A549 (cell line): ENCODE results near the gene FLVCR2. TPM values are rescaled to one million over a fixed set of nuclear protein-coding genes. Genes with fewer than 3 reads are reported as not detected.

Experiments used
- ATAC-seq, 2 experiments: fragments of 200-7000 bp in 1 of 2; fragments of >200 bp in 1 of 2; cut with Nextera tagmentation in 1 of 2; cut with Tn5 transposase in 1 of 2; 3 replicates each; pipeline versions ENCODE4 v1.8.0 to v1.9.1; 2018 to 2020; ENCODE audit warnings: mild to moderate bottlenecking in 1 of 2, moderate library complexity in 1 of 2
- CTCF ChIA-PET: fragments of 300-600 bp; sonication (Branson Sonifier 250); formaldehyde crosslinking; extraction: SDS; loops from one replicate; lab custom pipeline; 2021; ENCODE audit warnings: antibody characterized with exemption, inconsistent platforms; lab: Yijun Ruan, JAX
- POLR2A ChIA-PET: fragments of 350-600 bp; formaldehyde crosslinking; extraction: SDS; loops from one replicate; lab custom pipeline; 2021; ENCODE audit warnings: antibody characterized with exemption, inconsistent platforms; lab: Yijun Ruan, JAX
- DNase-seq, 2 experiments: peaks; one replicate each; pipeline versions ENCODE4 v3.0.0 to v3.0.0-alpha.2; 2011 to 2016; ENCODE audit warnings: low read depth in 1 of 2, low spot score in 1 of 2
- FAIRE-seq: peaks from 2 replicates; lab custom pipeline; 2011; peaks lifted over from hg19 to GRCh38; lab: Jason Lieb, UNC
- H3K27ac ChIP-seq, 2 experiments: fragments of >200 bp; sonication (Bioruptor Twin); formaldehyde crosslinking; 3 replicates each; pipeline ENCODE4 v1.5.1; 2016 to 2017
- H3K4me1 ChIP-seq: fragments of >200 bp; sonication (Bioruptor Twin); formaldehyde crosslinking; 3 replicates; pipeline ENCODE4 v1.6.1; 2016
- H3K4me2 ChIP-seq: fragments of >200 bp; sonication (Bioruptor Twin); formaldehyde crosslinking; 3 replicates; pipeline ENCODE4 v1.6.1; 2016
- H3K4me3 ChIP-seq: fragments of >200 bp; sonication (Bioruptor Twin); formaldehyde crosslinking; 3 replicates; pipeline ENCODE4 v1.5.1; 2016
- H3K9me3 ChIP-seq: fragments of >200 bp; sonication (Bioruptor Twin); formaldehyde crosslinking; 3 replicates; pipeline ENCODE4 v1.6.1; 2016
- BCL3 ChIP-seq: fragments of >200 bp; sonication (Bioruptor Twin); formaldehyde crosslinking; IDR thresholded peaks from 3 replicates; pipeline ENCODE4 v1.6.1; 2016
- CBX2 ChIP-seq: fragments of 200-600 bp; sonication (generic); IDR thresholded peaks from 2 replicates; pipeline ENCODE4 v1.6.1; 2016; ENCODE audit warnings: low read depth, mild to moderate bottlenecking, borderline replicate concordance
- EHMT2 ChIP-seq: fragments of 200-600 bp; sonication (generic); IDR thresholded peaks from 2 replicates; pipeline ENCODE4 v1.6.1; 2016; ENCODE audit warnings: antibody characterized with exemption, low read depth, mild to moderate bottlenecking, moderate library complexity
- EP300 ChIP-seq, 2 experiments: fragments of >200 bp; sonication (Bioruptor Twin); formaldehyde crosslinking; IDR thresholded peaks; 2 replicates in 1 of 2; 3 replicates in 1 of 2; pipeline ENCODE4 v1.6.1; 2016 to 2017
- FOSL2 ChIP-seq, 2 experiments: fragments of 450-650 bp in 1 of 2; fragments of >200 bp in 1 of 2; sonication (Bioruptor Twin) in 1 of 2; formaldehyde crosslinking; IDR thresholded peaks; 2 replicates each; pipeline versions ENCODE4 v1.5.0 to v1.6.1; 2016 to 2020; ENCODE audit warnings: mild to moderate bottlenecking in 1 of 2, moderate library complexity in 1 of 2
- FOXS1 ChIP-seq: fragments of 250-450 bp; sonication (Bioruptor Pico); IDR thresholded peaks from 2 replicates; pipeline ENCODE4 v1.5.0; 2020; ENCODE audit warnings: mild to moderate bottlenecking, moderate library complexity
- HOXB13 ChIP-seq: fragments of 250-450 bp; sonication (Bioruptor Pico); IDR thresholded peaks from 2 replicates; pipeline ENCODE4 v1.5.0; 2020; ENCODE audit warnings: low read depth, mild to moderate bottlenecking, moderate library complexity
- JUN ChIP-seq, 2 experiments: fragments of >200 bp; sonication (Bioruptor Twin); formaldehyde crosslinking; IDR thresholded peaks; 2 replicates in 1 of 2; 3 replicates in 1 of 2; pipeline ENCODE4 v1.6.1; 2016 to 2017
- MAX ChIP-seq: IDR thresholded peaks from 2 replicates; pipeline ENCODE4 v1.6.1; 2012
- MAZ ChIP-seq: fragments of 150-350 bp; IDR thresholded peaks from 2 replicates; pipeline ENCODE4 v1.6.1; 2014; ENCODE audit warnings: antibody characterized with exemption, low read depth, low read length, borderline replicate concordance
- NPAS2 ChIP-seq: fragments of 250-450 bp; sonication (Bioruptor Pico); IDR thresholded peaks from 2 replicates; pipeline ENCODE4 v1.8.0; 2022; ENCODE audit warnings: mild to moderate bottlenecking, moderate library complexity, borderline replicate concordance
- NR3C1 ChIP-seq: fragments of >200 bp; sonication (Bioruptor Twin); formaldehyde crosslinking; IDR thresholded peaks from 3 replicates; pipeline ENCODE4 v1.6.1; 2017
- POLR2A ChIP-seq: IDR thresholded peaks from 2 replicates; pipeline ENCODE4 v1.6.1; 2012; ENCODE audit warnings: mild to moderate bottlenecking, low read length
- RAD21 ChIP-seq, 2 experiments: fragments of >200 bp in 1 of 2; sonication (Bioruptor Twin) in 1 of 2; formaldehyde crosslinking in 1 of 2; IDR thresholded peaks in 1 of 2; conservative IDR thresholded peaks in 1 of 2; 2 replicates in 1 of 2; 3 replicates in 1 of 2; pipeline ENCODE4 v1.6.1; 2012 to 2018; ENCODE audit warnings: inconsistent platforms in 1 of 2
- RARB ChIP-seq: fragments of 250-450 bp; sonication (Bioruptor Pico); IDR thresholded peaks from 2 replicates; pipeline ENCODE4 v1.8.0; 2021; ENCODE audit warnings: mild to moderate bottlenecking, moderate library complexity
- RFX5 ChIP-seq: fragments of 450-650 bp; IDR thresholded peaks from 2 replicates; pipeline ENCODE4 v1.7.1; 2014; ENCODE audit warnings: antibody characterized with exemption, mild to moderate bottlenecking, moderate library complexity
- SREBF2 ChIP-seq: fragments of 450-650 bp; IDR thresholded peaks from 2 replicates; pipeline ENCODE4 v1.6.1; 2014; ENCODE audit warnings: mild to moderate bottlenecking, moderate library complexity
- TP53 ChIP-seq: fragments of 250-450 bp; sonication (Bioruptor Pico); IDR thresholded peaks from 2 replicates; pipeline ENCODE4 v1.5.0; 2021; ENCODE audit warnings: mild to moderate bottlenecking, moderate library complexity
- USF2 ChIP-seq: fragments of 450-650 bp; IDR thresholded peaks from 2 replicates; pipeline ENCODE4 v1.6.1; 2014; ENCODE audit warnings: antibody characterized with exemption
- ZNF302 ChIP-seq: fragments of 250-450 bp; sonication (Bioruptor Pico); IDR thresholded peaks from 2 replicates; pipeline ENCODE4 v1.9.0; 2021; ENCODE audit warnings: inconsistent platforms, mild to moderate bottlenecking, moderate library complexity
- WGBS: methylation state at CpG from one replicate; pipeline ENCODE4 v1.1.6; 2017; ENCODE audit errors: missing lambda C conversion rate; 5-methylcytosine and 5-hydroxymethylcytosine counted together
- polyA plus RNA-seq, 4 experiments: library from polyadenylated mRNA; depleted of rRNA in 3 of 4; stranded (reverse); fragments of >200 nt; fragmentation: RNase III in 1 of 4; extraction: RNeasy Plus Mini Kit Qiagen cat#74134 plus additional on column Dnase treatment in 1 of 4; gene quantifications; 2 replicates in 3 of 4; 3 replicates in 1 of 4; pipeline ENCODE4 v1.2.3, GENCODE V29; 2011 to 2017
- TF ChIP-seq, protein P1 (sequence below): fragments of 250-450 bp; sonication (Bioruptor Pico); IDR thresholded peaks from 2 replicates; pipeline ENCODE4 v1.5.0; 2021; ENCODE audit warnings: mild to moderate bottlenecking, moderate library complexity, borderline replicate concordance
- TF ChIP-seq, protein P2 (sequence below): IDR thresholded peaks from 2 replicates; pipeline ENCODE4 v1.6.1; 2012; ENCODE audit warnings: low read depth, borderline replicate concordance
- TF ChIP-seq, protein P3 (sequence below): fragments of 250-450 bp; sonication (Bioruptor Pico); IDR thresholded peaks from 2 replicates; pipeline ENCODE4 v1.5.0; 2020; ENCODE audit warnings: low read depth, mild to moderate bottlenecking, moderate library complexity
- TF ChIP-seq, protein P4 (sequence below): fragments of >200 bp; sonication (Bioruptor Twin); formaldehyde crosslinking; IDR thresholded peaks from 2 replicates; pipeline ENCODE4 v1.6.1; 2016

The FLVCR2 gene
- polyA plus RNA-seq, 2 of the 4 experiments (the other 2 are of a cell fraction), result 3.8 to 3.9 TPM

GRCh38 chr14:75685910-75686309, 107.5 kb downstream of the FLVCR2 start:
- ChIA-PET CTCF (interaction anchor here (0.5 kb wide), 1 partner anchor 489 kb away, joined by 3 read pairs; no protein-coding TSS in a partner anchor), POLR2A (no interaction called here)
- no peak overlapping the region for H3K4me2 ChIP-seq
- H3K27ac ChIP-seq, result no peak overlapping the region
- ATAC-seq (no peak), DNase-seq (no peak), FAIRE-seq (no peak)
- WGBS, result 63% methylated on average over 2 of the region's 2 CpGs
- H3K9me3 ChIP-seq, result no peaks in the 10 kb centered on the region
- TF ChIP-seq POLR2A (no peak), JUN (IDR thresholded peaks at IDR 0.05) (no peak), RFX5 (no peak), MAX (no peak), EP300 (IDR thresholded peaks at IDR 0.05) (no peak), RARB (CRISPR knock-in tag) (no peak), CBX2 (no peak), NR3C1 (no peak), EHMT2 (no peak), USF2 (no peak), NPAS2 (CRISPR knock-in tag) (no peak), SREBF2 (no peak), HOXB13 (no peak), MAZ (no peak)
- TF ChIP-seq, protein P1, sequence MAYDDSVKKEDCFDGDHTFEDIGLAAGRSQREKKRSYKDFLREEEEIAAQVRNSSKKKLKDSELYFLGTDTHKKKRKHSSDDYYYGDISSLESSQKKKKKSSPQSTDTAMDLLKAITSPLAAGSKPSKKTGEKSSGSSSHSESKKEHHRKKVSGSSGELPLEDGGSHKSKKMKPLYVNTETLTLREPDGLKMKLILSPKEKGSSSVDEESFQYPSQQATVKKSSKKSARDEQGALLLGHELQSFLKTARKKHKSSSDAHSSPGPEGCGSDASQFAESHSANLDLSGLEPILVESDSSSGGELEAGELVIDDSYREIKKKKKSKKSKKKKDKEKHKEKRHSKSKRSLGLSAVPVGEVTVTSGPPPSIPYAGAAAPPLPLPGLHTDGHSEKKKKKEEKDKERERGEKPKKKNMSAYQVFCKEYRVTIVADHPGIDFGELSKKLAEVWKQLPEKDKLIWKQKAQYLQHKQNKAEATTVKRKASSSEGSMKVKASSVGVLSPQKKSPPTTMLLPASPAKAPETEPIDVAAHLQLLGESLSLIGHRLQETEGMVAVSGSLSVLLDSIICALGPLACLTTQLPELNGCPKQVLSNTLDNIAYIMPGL (CRISPR knock-in tag), result no peak
- TF ChIP-seq, protein P2, sequence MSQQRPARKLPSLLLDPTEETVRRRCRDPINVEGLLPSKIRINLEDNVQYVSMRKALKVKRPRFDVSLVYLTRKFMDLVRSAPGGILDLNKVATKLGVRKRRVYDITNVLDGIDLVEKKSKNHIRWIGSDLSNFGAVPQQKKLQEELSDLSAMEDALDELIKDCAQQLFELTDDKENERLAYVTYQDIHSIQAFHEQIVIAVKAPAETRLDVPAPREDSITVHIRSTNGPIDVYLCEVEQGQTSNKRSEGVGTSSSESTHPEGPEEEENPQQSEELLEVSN, result no peak
- TF ChIP-seq, protein P3, sequence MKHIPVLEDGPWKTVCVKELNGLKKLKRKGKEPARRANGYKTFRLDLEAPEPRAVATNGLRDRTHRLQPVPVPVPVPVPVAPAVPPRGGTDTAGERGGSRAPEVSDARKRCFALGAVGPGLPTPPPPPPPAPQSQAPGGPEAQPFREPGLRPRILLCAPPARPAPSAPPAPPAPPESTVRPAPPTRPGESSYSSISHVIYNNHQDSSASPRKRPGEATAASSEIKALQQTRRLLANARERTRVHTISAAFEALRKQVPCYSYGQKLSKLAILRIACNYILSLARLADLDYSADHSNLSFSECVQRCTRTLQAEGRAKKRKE (CRISPR knock-in tag), result no peak
- H3K4me3 ChIP-seq, result no peak overlapping the region
- H3K4me1 ChIP-seq, result no peaks in the 10 kb centered on the region

- H3K4me3 ChIP-seq, result no peak overlapping the region
- DNase-seq, result no peak
- TF ChIP-seq, protein P4, sequence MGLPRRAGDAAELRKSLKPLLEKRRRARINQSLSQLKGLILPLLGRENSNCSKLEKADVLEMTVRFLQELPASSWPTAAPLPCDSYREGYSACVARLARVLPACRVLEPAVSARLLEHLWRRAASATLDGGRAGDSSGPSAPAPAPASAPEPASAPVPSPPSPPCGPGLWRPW, result no peak
- TF ChIP-seq ZNF302 (CRISPR knock-in tag), result no peak
- no peak for TF ChIP-seq CBX2
- no peak for TF ChIP-seq TP53 (CRISPR knock-in tag)
- TF ChIP-seq BCL3, result no peak
- no peak for TF ChIP-seq USF2
- no peak for TF ChIP-seq FOXS1 (CRISPR knock-in tag)
- no peak for TF ChIP-seq RFX5
- no peak for TF ChIP-seq RAD21 (conservative IDR thresholded peaks at IDR 0.05 in 1 of 2, IDR thresholded peaks at IDR 0.05 in 1 of 2)
- no peak for TF ChIP-seq FOSL2 (IDR thresholded peaks at IDR 0.05)
- no peak for TF ChIP-seq FOSL2 (CRISPR knock-in tag; IDR thresholded peaks at IDR 0.05)
- ChIA-PET POLR2A (no interaction called here), CTCF (interaction anchor here (0.8 to 1.9 kb wide), 3 partner anchors 20 to 362 kb away, joined by 3 to 7 read pairs (median 5); no protein-coding TSS in a partner anchor)
- no peak for FAIRE-seq
- H3K27ac ChIP-seq, result no peak overlapping the region
- no peaks in the 10 kb centered on the region for H3K9me3 ChIP-seq
- H3K4me2 ChIP-seq, result no peak overlapping the region
- ATAC-seq, result no peak
- 88% methylated on average over 2 of the region's 2 CpGs for WGBS
- H3K4me1 ChIP-seq, result no peaks in the 10 kb centered on the region
Observed at GRCh38 chr14:75689012-75689411, 110.6 kb downstream of the FLVCR2 start.
